Uterus (tissue), 4 donors: ENCODE measurements around the gene EXD1. TPM values are rescaled to one million over a fixed set of nuclear protein-coding genes. Genes with fewer than 3 reads are reported as not detected.

ENCODE experiments used
- DNase-seq, 2 donors: peaks; one replicate each; pipeline ENCODE4 v3.0.0-alpha.2; 2019 to 2020
- H3K27ac ChIP-seq, 2 donors: fragments of 200-600 bp; sonication (generic); 1 replicate in 1 of 2; 2 replicates in 1 of 2; pipeline ENCODE4 v1.5.1; 2016 to 2018
- H3K27me3 ChIP-seq, 2 donors: fragments of 200-600 bp; sonication (generic); one replicate each; pipeline ENCODE4 v1.5.1; 2018 to 2019; ENCODE audit warnings: control low read depth in 1 of 2
- H3K36me3 ChIP-seq, 2 donors: fragments of 200-600 bp; sonication (generic); one replicate each; pipeline ENCODE4 v1.5.1; 2019; ENCODE audit warnings: control low read depth in 1 of 2
- H3K4me1 ChIP-seq, 2 donors: fragments of 200-600 bp; sonication (generic); one replicate each; pipeline ENCODE4 v1.5.1; 2018 to 2019; ENCODE audit warnings: control low read depth in 1 of 2
- H3K4me3 ChIP-seq, 2 donors: fragments of 200-600 bp; sonication (generic); 1 replicate in 1 of 2; 2 replicates in 1 of 2; pipeline ENCODE4 v1.5.1; 2018 to 2019; ENCODE audit warnings: mild to moderate bottlenecking in 1 of 2
- H3K9me3 ChIP-seq, 2 donors: fragments of 200-600 bp; sonication (generic); one replicate each; pipeline ENCODE4 v1.5.1; 2019; ENCODE audit warnings: control low read depth in 1 of 2
- CTCF ChIP-seq, 4 experiments: fragments of 200-600 bp in 2 of 4; fragments of 450-650 bp in 2 of 4; sonication (generic) in 2 of 4; IDR thresholded peaks; one replicate each; pipeline ENCODE4 v1.5.1; 2016 to 2019; ENCODE audit warnings: antibody characterized with exemption in 4 of 4, mild to moderate bottlenecking in 2 of 4, moderate library complexity in 1 of 4
- POLR2A ChIP-seq, 2 donors: fragments of 450-650 bp; IDR thresholded peaks; one replicate each; pipeline ENCODE4 v1.6.1; 2016; ENCODE audit warnings: antibody characterized with exemption in 2 of 2, mild to moderate bottlenecking in 1 of 2, moderate library complexity in 1 of 2
- intact Hi-C: fragments of 100-400 bp; cut with DNase I; formaldehyde crosslinking; loops from one replicate; pipeline ENCODE4 v1.15.1; 2023; ENCODE audit warnings: low total_unique reads
- total RNA-seq, 4 donors: library from RNA; depleted of rRNA in 3 of 4; stranded (reverse); fragments of >200 nt in 3 of 4; gene quantifications; one replicate each; pipeline versions ENCODE4 v1.1.0 to v1.2.4, GENCODE V29; 2014 to 2023
- donor health status: DM: yes; HTN: yes; CAD: no.

The EXD1 gene
- total RNA-seq, 4 donors from 2014 or later, result not detected

GRCh38 chr15:41207687-41208448 is 22.7 kb downstream of the EXD1 start:
- Histone ChIP-seq H3K27me3 (no peaks in the 10 kb centered on the region), H3K27ac (no peak overlapping the region), H3K4me3 (no peak overlapping the region), H3K9me3 (no peaks in the 10 kb centered on the region), H3K36me3 (no peaks in the 10 kb centered on the region), H3K4me1 (no peaks in the 10 kb centered on the region)
- DNase-seq, result no peak
- intact Hi-C loops, result no loop called here
- TF ChIP-seq POLR2A (IDR thresholded peaks at IDR 0.05), result no peak
- no peak for TF ChIP-seq CTCF (IDR thresholded peaks at IDR 0.05)

GRCh38 chr15:41205315-41205714 is 25.2 kb downstream of the EXD1 start:
- H3K4me3 ChIP-seq, result no peak overlapping the region
- no peaks in the 10 kb centered on the region for H3K36me3 ChIP-seq
- H3K27ac ChIP-seq, result no peak overlapping the region
- TF ChIP-seq POLR2A (IDR thresholded peaks at IDR 0.05) (no peak), CTCF (IDR thresholded peaks at IDR 0.05) (no peak)
- intact Hi-C loops, result no loop called here
- DNase-seq, result no peak
- no peaks in the 10 kb centered on the region for H3K4me1 ChIP-seq
- H3K9me3 ChIP-seq, result no peaks in the 10 kb centered on the region
- no peaks in the 10 kb centered on the region for H3K27me3 ChIP-seq

GRCh38 chr15:41203395-41203794 is 27.2 kb downstream of the EXD1 start:
- H3K4me3 ChIP-seq, result no peak overlapping the region
- H3K36me3 ChIP-seq, result no peaks in the 10 kb centered on the region
- no peak overlapping the region for H3K27ac ChIP-seq
- intact Hi-C loops, result no loop called here
- TF ChIP-seq CTCF (IDR thresholded peaks at IDR 0.05) (no peak), POLR2A (IDR thresholded peaks at IDR 0.05) (no peak)
- H3K27me3 ChIP-seq, result no peaks in the 10 kb centered on the region
- H3K4me1 ChIP-seq, result no peaks in the 10 kb centered on the region
- H3K9me3 ChIP-seq, result no peaks in the 10 kb centered on the region
- DNase-seq, result no peak

GRCh38 chr15:41199470-41199869 is 31.1 kb downstream of the EXD1 start:
- Histone ChIP-seq H3K9me3 (no peaks in the 10 kb centered on the region), H3K27me3 (no peaks in the 10 kb centered on the region)
- DNase-seq, result no peak

More at GRCh38 chr15:41199470-41199869, 31.1 kb downstream of the EXD1 start:
- no peaks in the 10 kb centered on the region for H3K36me3 ChIP-seq
- H3K27ac ChIP-seq, result no peak overlapping the region
- intact Hi-C loops, result no loop called here
- no peak overlapping the region for H3K4me3 ChIP-seq
- TF ChIP-seq CTCF (IDR thresholded peaks at IDR 0.05) (no peak), POLR2A (IDR thresholded peaks at IDR 0.05) (no peak)
- no peaks in the 10 kb centered on the region for H3K4me1 ChIP-seq
